Ovary (tissue), 9 donors: ENCODE measurements around the gene ABLIM2. TPM values are rescaled to one million over a fixed set of nuclear protein-coding genes. Genes with fewer than 3 reads are reported as not detected.

Experiments used
- DNase-seq, 5 donors: peaks; one replicate each; pipeline ENCODE4 v3.0.0-alpha.2; 2019 to 2020
- H3K27ac ChIP-seq, 2 donors: fragments of 200-600 bp; one replicate each; pipeline versions ENCODE4 v1.5.1 to v1.8.0; 2019 to 2022
- H3K27me3 ChIP-seq: fragments of 200-600 bp; one replicate; pipeline ENCODE4 v1.8.0; 2022
- H3K36me3 ChIP-seq: fragments of 200-600 bp; sonication (generic); one replicate; pipeline ENCODE4 v1.5.1; 2019
- H3K4me1 ChIP-seq: one replicate; pipeline ENCODE4 v1.8.1; 2013; ENCODE audit warnings: mild to moderate bottlenecking, moderate library complexity; ENCODE audit not compliant: insufficient read depth
- H3K4me3 ChIP-seq: fragments of 200-600 bp; sonication (generic); one replicate; pipeline ENCODE4 v1.5.1; 2017
- H3K9me3 ChIP-seq, 2 donors: fragments of 200-600 bp in 1 of 2; sonication (generic) in 1 of 2; one replicate each; pipeline versions ENCODE4 v1.5.1 to v1.8.1; 2013 to 2019; ENCODE audit warnings: mild to moderate bottlenecking in 1 of 2, moderate library complexity in 1 of 2
- EP300 ChIP-seq: sonication (generic); formaldehyde crosslinking; IDR thresholded peaks from one replicate; pipeline ENCODE4 v1.6.1; 2017; ENCODE audit warnings: antibody characterized with exemption
- POLR2A ChIP-seq: fragments of 450-650 bp; IDR thresholded peaks from one replicate; pipeline ENCODE4 v1.6.1; 2017; ENCODE audit warnings: antibody characterized with exemption, mild to moderate bottlenecking, moderate library complexity
- whole genome bisulfite sequencing, 3 donors: extraction: QIAGEN DNeasy Blood & Tissue Kit in 1 of 3; methylation state at CpG; one replicate each; pipeline versions ENCODE4 v1.1.5 to v1.1.7; 2013 to 2017; 5-methylcytosine and 5-hydroxymethylcytosine counted together
- intact Hi-C, 4 donors: fragments of 100-400 bp; cut with DNase I; formaldehyde crosslinking; loops; one replicate each; pipeline versions ENCODE4 v1.11.0 to v1.15.1; 2022 to 2023
- polyA plus RNA-seq, 2 donors: library from polyadenylated mRNA; stranded (reverse); fragments of 200-250 nt in 1 of 2; fragments of 350-450 nt in 1 of 2; fragmentation: Illumina TruSeq in 1 of 2; extraction: RNeasy Lipid Tissue Mini Kit (QIAGEN cat#74804) in 1 of 2; gene quantifications; one replicate each; pipeline ENCODE4 v1.2.3, GENCODE V29; 2013 to 2014
- total RNA-seq, 7 donors: library from RNA; depleted of rRNA in 2 of 7; stranded (reverse); fragments of >200 nt in 2 of 7; fragmentation: NEBNext Ultra II Directional in 3 of 7; extraction: Animal tissue kit (Norgen Biotek cat#: 25700) in 3 of 7; gene quantifications; one replicate each; pipeline versions ENCODE4 v1.1.0 to v1.2.4, GENCODE V29; 2016 to 2023
- TF ChIP-seq, protein P1 (sequence below), 3 donors: fragments of 450-650 bp in 2 of 3; fragments of 200-600 bp in 1 of 3; IDR thresholded peaks; one replicate each; pipeline versions ENCODE4 v1.5.1 to v1.8.0; 2016 to 2022; ENCODE audit warnings: antibody characterized with exemption in 3 of 3, mild to moderate bottlenecking in 1 of 3
- donor health status: DM: no; HTN: no; CAD: no; lungs with moderate emphysema.
- donor health status: DM: no; HTN: no; CAD: no.
- donor health status: Bipolar disorder and iron deficiency.
- donor health status: DM: yes; HTN: yes; CAD: no.
- donor health status: DM: no; HTN: no; CAD: no.
- donor health status: DM: yes; HTN: yes; CAD: no.

Gene ABLIM2
- total and polyA plus RNA-seq, 9 donors, result 0.81 to 7.9 (median 2.1) TPM

DNA sequence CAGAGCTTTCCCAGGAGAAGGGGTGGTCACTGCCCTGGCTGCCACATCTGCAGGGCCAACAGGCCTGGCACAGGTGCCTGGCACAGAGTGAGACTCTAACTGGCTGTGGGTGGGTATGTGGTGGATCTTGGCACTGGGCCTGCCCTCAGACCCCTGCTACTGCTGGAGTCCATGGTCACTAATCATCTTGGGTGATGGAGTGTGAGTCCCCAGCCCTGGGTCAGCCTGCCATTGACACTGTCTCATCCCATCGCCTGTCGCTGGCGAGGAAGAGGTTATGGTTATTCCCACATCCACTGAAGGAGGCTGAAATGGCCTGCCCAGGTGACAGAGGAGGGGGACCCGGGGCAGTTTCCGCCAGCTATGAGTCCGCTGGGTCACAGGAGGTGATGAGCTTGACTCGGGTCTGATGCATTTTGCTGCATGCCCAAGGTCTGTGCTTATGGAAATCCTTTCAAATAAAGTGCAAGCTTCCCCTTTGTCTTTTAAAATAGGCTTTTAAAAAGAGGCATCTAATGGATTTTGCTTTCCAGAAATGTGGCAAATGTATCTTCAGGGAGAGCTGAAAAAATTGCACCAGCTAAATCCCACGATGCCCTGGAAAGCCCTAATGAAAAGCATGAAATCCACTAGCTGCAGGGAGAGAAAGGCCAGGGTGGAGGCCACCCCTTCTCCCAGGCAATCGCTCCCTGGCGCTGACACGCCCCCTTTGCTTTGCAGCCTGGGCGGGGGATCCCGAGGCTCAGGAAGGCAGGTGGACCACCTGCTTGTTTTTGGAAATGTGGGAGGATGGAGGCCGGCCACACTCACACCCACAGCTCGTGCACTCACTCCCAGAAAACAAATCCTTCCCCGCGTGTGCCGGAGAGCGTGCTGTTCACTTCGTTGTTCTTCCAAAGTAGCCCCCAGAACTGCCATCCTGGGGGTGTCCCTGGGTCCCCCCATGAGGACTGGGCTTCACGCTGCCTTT lies 54.9 kb downstream of the ABLIM2 start:
- no peak overlapping the region for H3K4me3 ChIP-seq
- no peaks in the 10 kb centered on the region for H3K27me3 ChIP-seq
- no peak for DNase-seq
- 72 to 81% (median 77%) methylated on average over 21 of the region's 21 CpGs for WGBS, 3 donors
- no peaks in the 10 kb centered on the region for H3K9me3 ChIP-seq
- intact Hi-C loops, result no loop called here
- H3K36me3 ChIP-seq, result no peaks in the 10 kb centered on the region
- H3K4me1 ChIP-seq, result no peaks in the 10 kb centered on the region
- TF ChIP-seq, protein P1, sequence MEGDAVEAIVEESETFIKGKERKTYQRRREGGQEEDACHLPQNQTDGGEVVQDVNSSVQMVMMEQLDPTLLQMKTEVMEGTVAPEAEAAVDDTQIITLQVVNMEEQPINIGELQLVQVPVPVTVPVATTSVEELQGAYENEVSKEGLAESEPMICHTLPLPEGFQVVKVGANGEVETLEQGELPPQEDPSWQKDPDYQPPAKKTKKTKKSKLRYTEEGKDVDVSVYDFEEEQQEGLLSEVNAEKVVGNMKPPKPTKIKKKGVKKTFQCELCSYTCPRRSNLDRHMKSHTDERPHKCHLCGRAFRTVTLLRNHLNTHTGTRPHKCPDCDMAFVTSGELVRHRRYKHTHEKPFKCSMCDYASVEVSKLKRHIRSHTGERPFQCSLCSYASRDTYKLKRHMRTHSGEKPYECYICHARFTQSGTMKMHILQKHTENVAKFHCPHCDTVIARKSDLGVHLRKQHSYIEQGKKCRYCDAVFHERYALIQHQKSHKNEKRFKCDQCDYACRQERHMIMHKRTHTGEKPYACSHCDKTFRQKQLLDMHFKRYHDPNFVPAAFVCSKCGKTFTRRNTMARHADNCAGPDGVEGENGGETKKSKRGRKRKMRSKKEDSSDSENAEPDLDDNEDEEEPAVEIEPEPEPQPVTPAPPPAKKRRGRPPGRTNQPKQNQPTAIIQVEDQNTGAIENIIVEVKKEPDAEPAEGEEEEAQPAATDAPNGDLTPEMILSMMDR (IDR thresholded peaks at IDR 0.05), result no peak
- TF ChIP-seq POLR2A (no peak), EP300 (no peak)
- no peak overlapping the region for H3K27ac ChIP-seq

DNA sequence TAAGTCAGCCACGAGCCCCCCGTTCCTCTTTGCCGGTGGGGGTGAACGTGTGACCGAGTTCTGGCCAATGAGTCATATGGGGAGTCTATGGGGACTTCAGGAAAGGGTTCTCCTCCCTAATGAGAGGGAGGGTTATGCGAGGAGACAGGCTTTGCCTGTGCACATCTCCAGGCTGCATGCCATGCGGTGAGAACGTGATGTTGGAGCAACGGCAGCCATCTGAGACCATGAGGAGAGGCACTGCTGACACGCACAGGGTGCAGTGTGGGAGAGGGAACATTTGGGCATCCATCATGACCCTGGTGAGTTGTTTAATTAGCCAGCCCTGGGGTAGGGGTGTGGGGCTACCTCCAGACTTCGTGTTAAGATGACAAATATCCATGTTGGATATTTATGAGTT lies 55.8 kb downstream of the ABLIM2 start:
- Histone ChIP-seq H3K27me3 (no peaks in the 10 kb centered on the region), H3K4me1 (no peaks in the 10 kb centered on the region), H3K4me3 (no peak overlapping the region), H3K36me3 (no peaks in the 10 kb centered on the region), H3K27ac (no peak overlapping the region), H3K9me3 (no peaks in the 10 kb centered on the region)
- no peak for DNase-seq
- 86 to 95% (median 90%) methylated on average over 11 of the region's 11 CpGs for WGBS, 3 donors
- intact Hi-C loops, result no loop called here
- TF ChIP-seq, protein P1 (IDR thresholded peaks at IDR 0.05), result no peak
- TF ChIP-seq POLR2A (no peak), EP300 (no peak)

DNA sequence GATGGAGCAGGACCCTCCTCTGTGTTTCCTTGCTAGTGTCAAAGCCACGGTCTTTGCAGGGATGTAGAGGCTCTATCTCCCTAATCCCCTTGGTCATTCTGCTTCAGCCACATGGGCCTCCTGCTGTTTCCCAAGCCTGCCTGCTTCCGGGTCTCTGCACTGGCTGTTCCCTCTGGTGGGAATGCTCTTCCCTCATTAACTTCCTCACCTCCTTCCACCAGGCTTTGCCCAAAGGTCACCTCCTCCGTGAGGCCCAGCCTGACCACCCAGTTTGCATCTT lies 56.6 kb downstream of the ABLIM2 start:
- no peak for DNase-seq
- H3K27ac ChIP-seq, result no peak overlapping the region
- whole genome bisulfite sequencing, 3 donors, result 70 to 79% (median 75%) methylated on average over 3 of the region's 3 CpGs
- no peaks in the 10 kb centered on the region for H3K4me1 ChIP-seq
- no peaks in the 10 kb centered on the region for H3K9me3 ChIP-seq
- no peak overlapping the region for H3K4me3 ChIP-seq
- TF ChIP-seq POLR2A (no peak), EP300 (no peak)
- TF ChIP-seq, protein P1 (IDR thresholded peaks at IDR 0.05), result no peak
- no peaks in the 10 kb centered on the region for H3K27me3 ChIP-seq
- H3K36me3 ChIP-seq, result no peaks in the 10 kb centered on the region
- intact Hi-C loops, result no loop called here

DNA sequence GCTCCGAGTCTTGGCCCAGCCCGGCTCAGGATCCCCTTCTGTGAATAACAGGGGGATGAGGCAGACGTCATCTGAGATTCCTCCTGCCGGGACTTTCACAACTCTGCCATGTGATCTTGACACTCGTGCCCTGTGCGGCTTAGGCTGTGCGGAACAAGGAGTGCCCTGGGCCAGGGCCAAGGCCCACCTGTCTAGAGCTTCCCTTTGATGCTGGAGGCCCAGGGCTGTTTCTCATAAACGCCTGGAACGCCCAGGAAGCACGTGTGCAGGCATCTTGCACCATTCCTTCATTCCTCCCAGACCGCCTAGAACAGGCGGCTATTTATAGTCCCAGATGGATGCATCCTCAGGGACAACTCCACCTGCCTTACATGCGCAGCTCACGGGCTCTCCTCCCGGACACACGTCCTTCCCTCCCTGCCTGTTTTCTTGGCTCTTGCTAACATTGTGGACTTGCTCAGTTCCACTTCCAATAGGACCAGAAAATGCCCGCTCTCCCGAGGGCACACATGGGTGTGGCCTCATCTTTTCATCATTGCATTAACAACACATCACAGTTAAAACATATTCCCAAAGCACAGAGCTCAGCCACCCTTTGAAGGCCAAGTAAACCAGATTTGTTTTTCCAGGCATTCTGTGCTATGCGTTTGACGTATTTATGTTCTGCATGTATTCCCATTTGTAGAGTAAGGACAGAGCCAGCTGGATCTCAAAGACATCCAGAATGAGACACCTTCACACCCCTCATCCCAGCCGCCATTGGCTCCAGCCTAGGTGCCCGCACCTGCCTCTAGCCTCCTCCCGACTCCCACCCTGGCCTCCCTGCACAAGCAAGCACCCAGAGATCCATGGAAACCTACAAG lies 57.2 kb downstream of the ABLIM2 start:
- peak; percentile 39 to 88 (median 70) for DNase-seq
- intact Hi-C loops, result no loop called here
- H3K27me3 ChIP-seq, result no peaks in the 10 kb centered on the region
- H3K9me3 ChIP-seq, result no peaks in the 10 kb centered on the region
- no peak overlapping the region for H3K4me3 ChIP-seq
- no peaks in the 10 kb centered on the region for H3K36me3 ChIP-seq
- TF ChIP-seq, protein P1 (IDR thresholded peaks at IDR 0.05), result no peak
- no peak for TF ChIP-seq POLR2A
- H3K27ac ChIP-seq, result no peak overlapping the region
- H3K4me1 ChIP-seq, result no peaks in the 10 kb centered on the region
- WGBS, 3 donors, result 33 to 38% (median 38%) methylated on average over 23 of the region's 23 CpGs
